ACC112 (cell line): ENCODE results near the gene APPBP2.
A peak's percentile ranks its signal among the peaks of the same experiment; 100 is the strongest.
"Not testable (repeated sequence)": the region's sequence is repeated elsewhere in the genome, so short reads cannot be mapped to it uniquely, and the experiment has no call there.

ENCODE experiments used
- H2AFZ ChIP-seq: fragments of 200-600 bp; sonication (generic); one replicate; pipeline ENCODE4 v1.6.0; 2017; ENCODE audit warnings: antibody characterized with exemption, low read length; ENCODE audit not compliant: unreplicated experiment
- H3K27ac ChIP-seq: fragments of 200-600 bp; sonication (generic); 2 replicates; pipeline ENCODE4 v1.5.1; 2014; ENCODE audit warnings: low read depth, mild to moderate bottlenecking, antibody characterized with exemption, low read length, moderate library complexity
- H3K27me3 ChIP-seq: fragments of 200-600 bp; sonication (generic); 2 replicates; pipeline ENCODE4 v1.6.1; 2014; ENCODE audit warnings: mild to moderate bottlenecking, antibody characterized with exemption, low read length, moderate library complexity, mixed read lengths; ENCODE audit not compliant: insufficient read depth
- H3K36me3 ChIP-seq: fragments of 200-600 bp; sonication (generic); 2 replicates; pipeline ENCODE4 v1.6.1; 2016; ENCODE audit warnings: mild to moderate bottlenecking, antibody characterized with exemption, low read length, moderate library complexity, mixed read lengths; ENCODE audit not compliant: insufficient read depth
- H3K4me1 ChIP-seq: fragments of 200-600 bp; sonication (generic); one replicate; pipeline ENCODE4 v1.6.1; 2016; ENCODE audit warnings: low read length, mixed read lengths; ENCODE audit not compliant: insufficient read depth, unreplicated experiment, control insufficient read depth
- H3K4me3 ChIP-seq: fragments of 200-600 bp; sonication (generic); 2 replicates; pipeline ENCODE4 v1.5.1; 2014; ENCODE audit warnings: mild to moderate bottlenecking, low read depth, low read length
- H3K79me2 ChIP-seq: fragments of 200-600 bp; sonication (generic); one replicate; pipeline ENCODE4 v1.6.0; 2016; ENCODE audit warnings: low read length; ENCODE audit not compliant: control insufficient read depth, unreplicated experiment, insufficient read depth

APPBP2 gene

GRCh38 chr17:60496041-60496440 is 30.0 kb downstream of the APPBP2 start:
- peaks cover 8% of the 10 kb centered on the region for H3K79me2 ChIP-seq
- H3K36me3 ChIP-seq = peaks cover 54% of the 10 kb centered on the region
- H2AFZ ChIP-seq = no peak overlapping the region
- no peaks in the 10 kb centered on the region for H3K4me1 ChIP-seq
- no peaks in the 10 kb centered on the region for H3K27me3 ChIP-seq
- H3K4me3 ChIP-seq = no peak overlapping the region
- no peak overlapping the region for H3K27ac ChIP-seq

GRCh38 chr17:60495260-60495659 is 30.8 kb downstream of the APPBP2 start:
- H3K36me3 ChIP-seq = peaks cover 62% of the 10 kb centered on the region
- H2AFZ ChIP-seq = no peak overlapping the region
- H3K4me3 ChIP-seq = no peak overlapping the region
- H3K4me1 ChIP-seq = no peaks in the 10 kb centered on the region
- H3K79me2 ChIP-seq = peaks cover 4% of the 10 kb centered on the region
- H3K27ac ChIP-seq = no peak overlapping the region
- no peaks in the 10 kb centered on the region for H3K27me3 ChIP-seq

GRCh38 chr17:60493847-60494321 is 32.2 kb downstream of the APPBP2 start:
- no peak overlapping the region for H2AFZ ChIP-seq
- peaks cover 4% of the 10 kb centered on the region for H3K79me2 ChIP-seq
- peaks cover 69% of the 10 kb centered on the region for H3K36me3 ChIP-seq
- no peak overlapping the region for H3K27ac ChIP-seq
- no peaks in the 10 kb centered on the region for H3K27me3 ChIP-seq
- no peaks in the 10 kb centered on the region for H3K4me1 ChIP-seq
- no peak overlapping the region for H3K4me3 ChIP-seq

GRCh38 chr17:60491771-60492170 is 34.3 kb downstream of the APPBP2 start:
- Histone ChIP-seq H3K27ac (no peak overlapping the region), H3K4me3 (no peak overlapping the region), H2AFZ (no peak overlapping the region), H3K79me2 (peaks cover 4% of the 10 kb centered on the region), H3K4me1 (no peaks in the 10 kb centered on the region), H3K27me3 (no peaks in the 10 kb centered on the region), H3K36me3 (peaks cover 70% of the 10 kb centered on the region)

- H3K27me3 ChIP-seq, H2AFZ ChIP-seq, H3K4me3 ChIP-seq, H3K79me2 ChIP-seq, H3K4me1 ChIP-seq, H3K27ac ChIP-seq: not testable (repeated sequence)
- H3K36me3 ChIP-seq = peaks cover 62% of the 10 kb centered on the region
Observed at GRCh38 chr17:60490594-60490993, 35.4 kb downstream of the APPBP2 start.

- Histone ChIP-seq H2AFZ (no peak overlapping the region), H3K79me2 (no peaks in the 10 kb centered on the region), H3K4me3 (no peak overlapping the region), H3K36me3 (no peaks in the 10 kb centered on the region), H3K27me3 (no peaks in the 10 kb centered on the region), H3K4me1 (no peaks in the 10 kb centered on the region), H3K27ac (no peak overlapping the region)
Observed at GRCh38 chr17:60481604-60482003, 44.4 kb downstream of the APPBP2 start.

GRCh38 chr17:60473788-60474187 is 52.3 kb downstream of the APPBP2 start:
- peaks cover 12% of the 10 kb centered on the region for H3K4me1 ChIP-seq
- no peak overlapping the region for H2AFZ ChIP-seq
- no peak overlapping the region for H3K27ac ChIP-seq
- H3K79me2 ChIP-seq = no peaks in the 10 kb centered on the region
- H3K4me3 ChIP-seq = no peak overlapping the region
- peaks cover 27% of the 10 kb centered on the region for H3K36me3 ChIP-seq
- no peaks in the 10 kb centered on the region for H3K27me3 ChIP-seq

GRCh38 chr17:60472449-60472848 is 53.6 kb downstream of the APPBP2 start:
- Histone ChIP-seq H3K4me3 (no peak overlapping the region), H2AFZ (no peak overlapping the region), H3K79me2 (peaks cover 4% of the 10 kb centered on the region), H3K36me3 (peaks cover 27% of the 10 kb centered on the region), H3K27me3 (no peaks in the 10 kb centered on the region), H3K4me1 (peaks cover 21% of the 10 kb centered on the region), H3K27ac (no peak overlapping the region)

- no peak overlapping the region for H3K27ac ChIP-seq
- H3K4me1 ChIP-seq = peaks cover 21% of the 10 kb centered on the region
- H3K36me3 ChIP-seq = peaks cover 27% of the 10 kb centered on the region
- H3K27me3 ChIP-seq = no peaks in the 10 kb centered on the region
- H3K79me2 ChIP-seq = peaks cover 5% of the 10 kb centered on the region
- no peak overlapping the region for H3K4me3 ChIP-seq
- H2AFZ ChIP-seq = no peak overlapping the region
Observed at GRCh38 chr17:60471451-60471850, 54.6 kb downstream of the APPBP2 start.

GRCh38 chr17:60468371-60468770 is 57.7 kb downstream of the APPBP2 start:
- no peaks in the 10 kb centered on the region for H3K27me3 ChIP-seq
- H3K27ac ChIP-seq = peak overlapping the region; percentile 18; the same call in 1 of the 2 replicates
- no peak overlapping the region for H2AFZ ChIP-seq
- H3K36me3 ChIP-seq = peaks cover 24% of the 10 kb centered on the region
- peaks cover 5% of the 10 kb centered on the region for H3K79me2 ChIP-seq
- peaks cover 21% of the 10 kb centered on the region for H3K4me1 ChIP-seq
- no peak overlapping the region for H3K4me3 ChIP-seq

- H3K4me1 ChIP-seq = peaks cover 11% of the 10 kb centered on the region
- no peak overlapping the region for H3K4me3 ChIP-seq
- peaks cover 5% of the 10 kb centered on the region for H3K79me2 ChIP-seq
- H3K36me3 ChIP-seq = peaks cover 18% of the 10 kb centered on the region
- no peak overlapping the region for H2AFZ ChIP-seq
- H3K27me3 ChIP-seq = no peaks in the 10 kb centered on the region
- H3K27ac ChIP-seq = no peak overlapping the region
Observed at GRCh38 chr17:60464343-60464742, 61.7 kb downstream of the APPBP2 start.
